Effector CD8-positive, alpha-beta T cell (primary cell): ENCODE results near the gene ERBB4.
"Not testable (repeated sequence)": the region's sequence is repeated elsewhere in the genome, so short reads cannot be mapped to it uniquely, and the experiment has no call there.

Experiments used
- DNase-seq: peaks from one replicate; lab custom pipeline; 2025; lab: John Stamatoyannopoulos, UW

Gene ERBB4

DNA sequence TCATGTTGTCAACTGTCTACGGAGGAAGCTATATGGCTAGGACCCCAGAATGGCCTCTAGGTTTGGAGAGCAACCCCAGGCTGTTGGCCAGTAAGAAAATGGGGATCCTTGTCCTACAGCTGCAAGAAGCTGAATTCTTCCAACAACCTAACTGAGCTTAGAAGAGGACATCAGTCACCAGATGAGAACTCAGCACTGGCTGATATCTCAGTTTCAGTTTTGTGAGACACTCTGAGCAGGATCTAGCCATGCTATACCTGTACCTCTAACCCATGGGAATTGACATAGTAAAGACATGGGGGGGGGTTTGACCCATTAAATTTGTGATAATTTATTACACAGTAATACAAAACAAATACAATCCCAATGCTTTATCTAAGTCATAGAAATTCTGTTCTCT, 312.5 kb downstream of the ERBB4 start:
- no peak for DNase-seq

DNA sequence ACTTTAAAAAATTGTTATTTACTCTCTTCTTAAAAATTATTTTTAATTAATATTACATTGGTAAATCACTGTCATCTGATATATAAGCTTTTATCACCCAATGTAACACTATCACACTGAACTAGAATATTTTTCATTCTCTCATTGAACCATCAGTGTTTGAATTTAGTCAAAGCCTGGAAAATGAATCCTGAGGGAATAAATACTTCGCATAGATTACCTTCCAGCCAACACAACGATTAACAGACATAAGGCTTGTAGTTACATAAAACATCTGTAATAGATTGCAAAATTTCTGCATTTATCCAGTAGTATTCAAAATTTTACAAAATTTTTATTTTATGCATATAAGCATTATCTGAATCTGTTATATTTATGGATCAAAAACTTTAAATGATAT, 314.9 kb downstream of the ERBB4 start:
- no peak for DNase-seq

DNA sequence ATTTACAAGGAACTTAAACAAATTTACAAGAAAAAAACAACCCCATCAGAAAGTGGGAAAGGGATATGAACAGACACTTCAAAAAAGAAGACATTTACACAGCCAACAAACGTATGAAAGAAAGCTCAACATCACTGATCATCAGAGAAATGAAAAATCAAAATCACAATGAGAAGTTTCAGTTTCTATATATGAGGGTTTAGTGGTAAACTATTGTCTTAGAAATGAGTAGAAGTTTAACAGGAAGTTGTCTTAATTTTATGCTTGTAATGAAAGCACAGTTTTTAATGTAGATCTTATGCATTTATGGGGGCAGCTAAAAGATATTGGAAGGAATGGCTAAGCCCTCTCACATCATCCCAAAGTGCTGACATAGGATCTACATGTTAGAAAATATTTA, 325.4 kb downstream of the ERBB4 start:
- no peak for DNase-seq

DNA sequence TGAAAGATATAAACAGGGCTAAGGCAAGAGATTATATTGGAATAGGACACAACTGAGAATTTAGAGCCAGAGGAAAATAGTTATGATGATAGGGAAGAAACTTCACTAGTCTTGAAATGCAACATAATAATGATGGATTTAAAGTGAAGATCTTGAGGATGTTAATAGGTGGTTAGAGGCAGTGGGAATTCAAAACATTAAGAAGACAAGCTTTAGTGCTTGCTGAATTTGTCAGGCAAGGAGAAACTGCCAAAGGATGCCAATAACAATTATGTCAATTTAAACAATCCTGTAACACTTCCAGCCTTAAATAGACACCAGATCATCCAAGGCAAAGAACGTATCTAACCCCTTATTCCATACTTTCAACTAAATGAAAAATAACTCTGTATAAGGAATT, 330.1 kb downstream of the ERBB4 start:
- DNase-seq = no peak

DNA sequence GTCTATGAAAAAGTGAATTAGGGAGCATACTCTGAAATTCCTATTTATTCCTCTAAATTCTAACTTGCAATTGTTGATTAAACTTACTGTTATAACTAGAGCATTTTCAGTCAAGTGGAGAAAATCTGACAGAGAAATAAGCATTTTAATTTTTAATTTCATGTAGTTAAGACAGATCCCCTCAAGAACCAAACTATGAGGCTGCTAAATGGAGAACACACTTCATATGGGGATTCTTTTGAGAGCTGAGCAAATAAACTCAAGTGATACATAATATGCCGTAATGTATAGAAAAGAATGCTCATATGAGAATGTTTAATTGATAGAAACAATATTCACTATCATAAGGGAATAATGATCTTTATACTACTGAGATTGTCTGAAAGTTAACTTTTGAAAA, 340.8 kb downstream of the ERBB4 start:
- DNase-seq = no peak

DNA sequence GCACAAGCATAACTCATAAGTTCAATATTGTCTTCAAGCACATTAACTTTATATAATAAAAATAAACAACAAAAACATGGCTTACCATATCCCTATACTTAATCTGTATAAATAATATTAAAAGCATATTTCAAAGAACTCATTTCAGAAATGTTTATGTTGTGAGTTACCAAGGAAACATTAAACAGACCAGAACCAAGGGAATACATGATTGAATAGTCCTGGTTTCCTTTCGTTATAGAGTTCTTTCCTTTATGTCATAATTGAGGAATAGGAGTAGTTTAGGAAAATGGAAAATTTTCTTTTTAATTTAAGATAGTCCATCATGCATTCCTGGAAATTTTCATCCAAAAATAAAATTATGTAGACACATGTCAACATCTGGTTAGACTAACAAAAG, 343.0 kb downstream of the ERBB4 start:
- DNase-seq = no peak

DNA sequence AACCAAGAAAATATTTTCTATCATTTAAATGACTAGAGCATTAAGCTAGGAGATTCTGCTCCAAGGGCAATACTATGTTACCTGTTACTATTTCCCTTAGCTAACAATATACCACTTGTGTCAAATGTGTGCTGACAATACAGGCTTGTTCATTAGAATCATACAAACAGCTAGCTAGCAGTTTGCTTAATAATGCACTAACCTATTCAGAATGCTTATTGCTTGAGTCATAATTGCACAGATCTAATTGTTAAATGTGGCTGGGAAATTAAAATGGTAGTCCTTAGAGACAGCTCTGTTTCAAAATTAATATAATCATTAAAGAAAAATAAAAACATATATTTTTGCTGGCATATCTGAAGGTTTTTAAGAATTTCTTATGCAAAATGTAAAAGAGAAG, 344.2 kb downstream of the ERBB4 start:
- DNase-seq = no peak

DNA sequence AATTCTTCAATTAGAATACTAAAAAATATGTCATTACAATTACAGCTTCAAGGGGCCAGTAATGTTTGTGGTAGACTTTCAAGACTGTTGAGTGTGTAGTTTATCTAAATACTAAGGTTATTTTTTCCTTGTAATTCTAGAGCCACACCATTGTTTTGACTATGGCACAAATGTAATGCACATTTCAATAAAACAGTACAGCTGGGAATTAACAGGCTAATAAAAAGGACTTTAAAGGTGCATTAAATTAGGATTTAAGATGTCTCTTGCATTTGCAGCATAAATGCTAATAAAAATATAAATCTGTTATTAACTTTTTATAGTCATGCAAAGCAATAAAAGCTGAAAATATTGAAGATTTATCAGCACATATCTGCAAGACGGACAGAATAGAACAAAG, 344.8 kb downstream of the ERBB4 start:
- no peak for DNase-seq

DNA sequence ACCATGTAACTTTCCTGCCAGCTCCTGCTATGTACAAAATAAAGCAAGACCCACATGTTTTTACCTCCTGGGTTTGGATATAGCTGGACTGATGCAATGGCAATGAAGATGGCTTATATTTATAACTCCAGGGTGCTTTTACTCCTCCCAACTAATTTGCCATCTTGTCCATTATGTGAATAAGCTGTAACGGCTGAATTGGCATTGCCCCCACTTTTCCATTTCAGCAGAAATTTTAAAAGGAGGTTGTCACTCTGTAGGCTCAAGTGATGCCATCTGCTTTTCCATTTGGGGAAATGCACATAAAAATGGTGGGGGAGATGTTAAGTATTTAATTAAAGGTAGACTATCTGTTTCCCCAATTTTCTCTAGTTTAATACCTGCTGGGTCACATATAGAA, 345.5 kb downstream of the ERBB4 start:
- no peak for DNase-seq

DNA sequence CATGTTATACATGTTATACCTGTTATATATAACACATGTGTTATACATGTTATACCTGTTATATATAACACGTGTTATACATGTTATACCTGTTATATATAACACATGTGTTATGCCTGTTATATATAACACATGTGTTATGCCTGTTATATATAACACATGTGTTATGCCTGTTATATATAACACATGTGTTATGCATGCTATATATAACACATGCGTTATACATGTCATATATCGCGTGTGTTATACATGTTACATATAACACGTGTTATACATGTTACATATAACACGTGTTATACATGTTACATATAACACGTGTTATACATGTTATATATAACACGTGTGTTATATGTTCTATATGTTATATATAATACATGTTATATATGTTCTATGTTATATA, 347.2 kb downstream of the ERBB4 start:
- DNase-seq = not testable (repeated sequence)

DNA sequence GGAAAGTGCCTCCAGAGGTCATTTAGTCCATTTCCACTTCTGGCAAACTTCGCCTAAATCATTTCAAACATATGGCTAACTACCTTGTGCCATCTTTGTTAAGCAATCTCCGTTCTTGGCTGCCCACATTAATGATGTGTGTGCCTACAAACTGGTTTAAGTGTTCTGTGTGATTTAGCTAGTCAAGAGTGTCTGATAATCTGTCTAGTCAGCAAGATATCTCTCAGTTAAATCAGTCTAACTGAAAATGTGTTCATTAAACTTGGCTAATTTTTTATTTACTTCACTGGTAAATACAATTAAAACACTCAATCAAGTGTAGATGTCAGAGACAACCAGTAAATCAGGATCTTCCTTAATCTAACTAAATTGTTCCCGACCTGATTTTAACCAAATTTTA, 352.4 kb downstream of the ERBB4 start:
- DNase-seq = no peak

DNA sequence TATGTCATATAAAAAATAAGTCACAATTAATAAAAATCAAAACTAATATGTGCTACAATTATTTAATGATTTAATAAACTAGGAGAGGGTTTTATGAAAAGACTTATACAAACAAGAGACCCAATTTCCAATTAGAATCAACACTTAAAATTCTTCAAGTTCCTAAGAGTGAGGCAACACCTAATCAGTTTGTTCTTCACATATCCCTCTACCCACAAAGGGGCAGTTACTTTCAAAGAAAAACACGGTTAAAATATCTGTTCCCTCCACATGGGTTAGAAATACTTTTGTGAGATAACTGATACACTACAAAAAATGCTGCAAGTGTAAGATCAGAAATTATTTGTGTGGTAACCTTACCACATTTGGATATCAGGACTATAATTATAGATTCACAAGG, 357.0 kb downstream of the ERBB4 start:
- no peak for DNase-seq

DNA sequence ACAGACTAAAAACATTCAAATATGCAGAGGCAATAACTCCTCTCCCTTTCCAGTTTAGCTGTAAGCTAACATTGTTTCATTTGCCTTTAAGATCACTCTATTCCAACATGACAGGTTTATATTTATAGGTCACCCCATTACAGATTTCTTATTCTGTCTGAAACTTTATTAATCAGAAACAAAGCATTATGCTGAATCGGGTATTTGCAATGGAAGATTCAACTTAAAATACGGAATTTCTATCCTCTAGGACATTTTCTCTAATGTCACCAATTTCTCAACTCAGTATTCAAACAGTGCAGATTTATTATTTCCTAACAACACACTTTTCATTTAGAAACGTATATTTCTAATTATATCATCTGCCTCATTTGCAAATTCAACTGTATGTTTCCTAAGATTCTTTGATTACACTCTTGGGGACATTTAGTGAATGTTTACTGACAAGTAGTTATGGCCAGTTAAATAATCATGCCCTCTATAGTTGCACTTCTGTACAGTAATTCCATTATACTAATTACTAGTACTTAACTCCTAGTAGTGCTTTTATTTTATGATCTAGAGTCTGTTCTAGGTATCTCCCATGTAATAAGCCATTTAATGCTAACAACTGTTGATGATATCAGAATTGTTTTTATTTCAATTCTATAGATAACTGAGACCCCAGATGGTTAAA, 358.1 kb downstream of the ERBB4 start:
- DNase-seq = no peak

DNA sequence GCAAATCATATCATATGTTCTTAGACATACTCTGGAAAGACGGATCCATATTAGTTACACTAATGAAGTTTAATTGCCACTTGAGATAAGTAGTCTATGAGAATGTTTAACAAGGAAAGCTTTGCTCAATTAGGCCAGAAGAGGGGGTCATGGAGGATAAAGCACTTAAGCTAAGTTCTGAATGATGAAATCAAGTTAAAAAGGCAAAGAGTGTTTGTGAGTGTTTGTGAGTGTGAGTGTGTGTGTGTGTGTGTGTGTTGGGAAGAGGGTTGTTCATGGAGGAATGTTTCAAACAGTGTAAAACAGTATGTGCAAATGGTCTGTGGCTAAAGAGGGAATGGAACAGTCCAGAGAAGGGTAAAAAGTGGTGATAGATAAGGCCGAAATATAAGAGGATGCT, 360.9 kb downstream of the ERBB4 start:
- DNase-seq = no peak

DNA sequence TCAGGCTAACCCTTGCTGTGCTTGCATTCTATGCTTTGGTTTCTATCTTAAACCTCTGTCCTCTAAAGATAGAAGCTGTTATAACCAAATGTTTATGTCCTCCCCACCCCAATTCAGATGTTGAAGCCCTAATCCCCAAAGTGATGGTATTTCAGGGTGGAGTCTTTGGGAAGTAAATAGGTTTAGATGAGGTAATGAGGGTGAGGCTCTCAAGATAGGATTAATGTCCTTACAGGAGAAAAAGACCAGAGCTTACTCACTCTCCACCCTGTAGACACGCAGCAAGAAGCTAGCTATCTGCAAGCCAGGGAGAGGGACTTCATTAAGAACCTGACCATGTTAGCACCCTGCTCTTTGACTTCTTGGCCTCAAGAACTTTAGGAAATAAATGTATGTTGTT, 362.5 kb downstream of the ERBB4 start:
- DNase-seq = no peak

DNA sequence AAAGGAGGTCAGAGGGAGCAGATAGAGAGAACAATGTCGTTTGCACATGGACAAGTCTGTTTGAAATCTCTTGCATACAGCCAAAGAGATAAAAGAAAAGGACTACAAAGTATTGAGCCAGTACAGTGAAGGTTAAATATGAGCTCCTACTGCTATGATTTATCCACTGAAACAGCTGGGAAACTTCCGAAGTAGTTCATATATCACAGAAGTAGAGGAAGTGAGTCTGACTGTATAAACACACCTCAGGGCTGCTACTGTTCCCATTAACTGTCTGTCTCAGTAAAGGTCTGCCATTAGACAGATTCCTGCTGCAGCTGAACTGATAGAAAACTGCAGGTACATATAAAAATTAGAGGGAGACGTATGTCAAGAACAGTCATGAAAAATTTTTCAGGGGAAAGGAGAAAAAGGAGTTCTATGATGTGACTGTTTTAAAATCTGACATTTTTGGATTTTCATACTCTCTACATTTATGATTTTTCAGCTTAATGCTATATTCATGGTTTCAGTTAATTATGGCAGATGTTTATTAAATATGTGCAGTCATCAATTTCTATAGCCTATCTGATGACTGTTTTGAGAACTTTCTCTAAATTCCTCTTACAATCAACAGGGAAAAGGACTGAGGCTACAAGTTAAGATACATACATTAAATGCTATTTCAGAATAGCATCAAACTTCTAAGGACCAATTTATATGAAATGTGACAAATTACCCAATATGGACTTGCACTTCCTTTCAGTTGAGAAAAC, 364.7 kb downstream of the ERBB4 start:
- no peak for DNase-seq

DNA sequence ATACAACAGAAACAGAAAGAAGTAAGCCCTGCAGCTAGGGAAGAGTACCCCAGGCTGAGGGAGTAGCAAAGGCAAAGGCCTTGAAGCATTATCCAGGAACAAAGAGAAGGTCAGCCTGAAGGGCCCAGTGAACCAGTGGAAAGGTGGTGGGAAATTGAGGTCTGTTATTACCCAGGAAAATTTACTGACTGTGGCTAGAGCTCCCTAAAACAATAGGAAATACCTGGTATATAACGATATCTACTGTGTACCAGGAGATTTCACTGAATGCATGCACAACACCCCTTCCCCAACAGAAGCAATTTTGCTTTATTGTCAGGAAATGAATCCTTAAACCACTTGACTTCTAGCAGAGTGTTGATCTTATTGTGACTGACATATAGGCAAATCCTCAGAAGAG, 365.3 kb downstream of the ERBB4 start:
- DNase-seq = no peak

DNA sequence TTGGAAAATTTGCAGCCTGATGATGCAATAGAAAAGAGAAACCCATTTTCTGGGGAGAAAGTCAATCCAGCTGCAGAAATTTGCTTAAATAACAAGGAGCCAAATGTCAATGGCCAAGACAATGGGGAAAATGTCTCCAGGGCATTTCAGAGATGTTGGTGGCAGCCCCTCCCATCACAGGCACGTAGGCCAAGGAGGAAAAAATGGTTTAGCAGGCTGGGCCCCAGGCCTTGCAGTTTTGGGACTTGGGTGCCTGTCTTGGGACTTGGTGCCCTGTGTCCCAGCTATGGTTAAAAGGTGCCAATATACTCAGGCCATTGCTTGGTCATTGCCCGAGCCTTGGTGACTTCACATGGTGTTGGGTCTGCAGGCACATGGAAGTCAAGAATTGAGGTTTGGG, 368.2 kb downstream of the ERBB4 start:
- no peak for DNase-seq

DNA sequence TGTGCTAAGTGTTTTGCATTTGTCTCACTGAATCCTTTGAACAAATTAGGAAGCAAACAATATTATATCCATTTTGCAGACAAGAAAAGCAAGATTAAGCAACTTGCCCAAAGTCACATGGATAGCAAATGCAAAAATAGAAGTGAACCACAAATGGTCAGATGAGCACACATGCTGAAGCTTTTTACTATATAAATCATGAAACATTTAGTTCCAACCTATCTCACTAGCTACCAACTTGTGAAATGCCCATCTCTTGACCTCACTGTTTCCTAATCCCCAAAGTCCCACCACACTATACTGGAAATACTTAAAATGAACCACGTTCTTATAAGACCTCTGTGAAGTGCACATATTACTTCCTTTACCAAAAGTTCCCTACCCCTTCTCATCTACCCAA, 380.5 kb downstream of the ERBB4 start:
- no peak for DNase-seq

DNA sequence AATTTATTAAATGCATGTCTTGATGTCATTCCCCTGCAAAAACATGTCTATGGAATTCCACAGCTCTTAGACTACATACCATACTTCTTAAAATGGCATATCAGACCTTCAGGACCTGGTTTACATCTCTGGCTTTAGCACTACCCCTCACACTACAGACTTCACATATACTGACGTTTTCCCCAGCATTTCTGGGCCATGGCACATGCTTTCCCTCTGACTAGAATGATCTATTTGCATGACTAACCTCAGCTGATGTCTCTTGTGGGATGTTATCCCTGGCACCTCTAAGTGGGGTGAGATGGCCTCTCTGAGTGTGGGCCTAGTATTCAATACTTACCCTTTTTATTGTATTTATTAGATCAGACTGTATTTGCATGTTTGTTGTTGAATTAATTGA, 381.6 kb downstream of the ERBB4 start:
- DNase-seq = no peak

DNA sequence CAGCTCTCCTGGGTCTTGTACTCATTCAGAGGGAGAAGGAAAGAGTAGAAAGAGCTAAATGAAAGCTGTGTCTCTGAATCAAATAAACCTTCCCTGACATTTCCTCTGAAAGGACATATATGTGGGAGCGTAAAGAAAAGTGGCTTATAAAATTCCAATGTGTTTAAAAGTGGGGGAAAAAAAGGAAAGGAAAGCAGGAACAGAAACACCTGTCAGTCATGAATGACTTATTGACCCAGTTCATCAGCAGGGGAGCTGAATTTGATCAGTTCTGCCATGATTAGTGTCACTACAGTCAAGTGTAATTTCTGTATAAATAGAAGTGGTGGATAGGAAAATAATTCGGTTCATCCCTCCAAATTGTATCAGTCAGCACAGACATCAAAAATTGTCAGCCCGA, 382.5 kb downstream of the ERBB4 start:
- no peak for DNase-seq

DNA sequence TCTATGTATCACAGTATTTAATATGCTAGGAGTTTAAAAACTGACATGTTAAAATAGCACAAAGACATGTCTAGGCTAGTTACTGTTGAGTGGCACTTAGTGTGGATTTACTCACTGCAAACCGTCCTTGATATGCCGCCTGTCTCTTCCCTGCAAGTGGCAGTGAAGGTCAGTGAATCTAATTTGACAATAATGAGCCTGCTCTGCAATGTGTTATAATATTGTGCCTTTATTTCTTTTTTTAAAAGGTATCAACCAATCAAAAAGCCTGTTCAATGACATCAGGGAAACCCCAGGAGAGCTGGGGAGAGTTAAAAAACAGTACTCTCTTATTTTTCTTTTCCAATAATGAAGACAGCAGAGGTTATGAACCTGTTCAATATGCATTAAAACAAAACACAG, 384.1 kb downstream of the ERBB4 start:
- no peak for DNase-seq

DNA sequence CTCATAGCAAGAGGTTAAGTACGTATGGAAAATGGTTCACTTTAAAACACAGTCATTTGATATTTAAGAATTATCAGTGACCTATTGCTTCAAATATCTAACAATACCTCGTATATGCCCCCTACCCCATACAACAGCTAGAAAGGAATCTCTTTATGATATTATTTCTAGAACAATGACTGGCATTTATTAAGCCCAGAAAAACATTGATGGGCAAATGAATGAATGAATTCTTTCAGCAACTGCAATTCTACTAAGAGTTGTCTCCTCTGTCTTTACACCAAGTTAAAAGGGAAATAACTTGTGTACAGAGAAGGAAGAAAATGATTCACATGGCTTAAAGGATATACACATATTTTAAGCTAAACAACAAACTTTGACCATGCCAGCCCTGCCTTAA, 384.7 kb downstream of the ERBB4 start:
- DNase-seq = no peak

DNA sequence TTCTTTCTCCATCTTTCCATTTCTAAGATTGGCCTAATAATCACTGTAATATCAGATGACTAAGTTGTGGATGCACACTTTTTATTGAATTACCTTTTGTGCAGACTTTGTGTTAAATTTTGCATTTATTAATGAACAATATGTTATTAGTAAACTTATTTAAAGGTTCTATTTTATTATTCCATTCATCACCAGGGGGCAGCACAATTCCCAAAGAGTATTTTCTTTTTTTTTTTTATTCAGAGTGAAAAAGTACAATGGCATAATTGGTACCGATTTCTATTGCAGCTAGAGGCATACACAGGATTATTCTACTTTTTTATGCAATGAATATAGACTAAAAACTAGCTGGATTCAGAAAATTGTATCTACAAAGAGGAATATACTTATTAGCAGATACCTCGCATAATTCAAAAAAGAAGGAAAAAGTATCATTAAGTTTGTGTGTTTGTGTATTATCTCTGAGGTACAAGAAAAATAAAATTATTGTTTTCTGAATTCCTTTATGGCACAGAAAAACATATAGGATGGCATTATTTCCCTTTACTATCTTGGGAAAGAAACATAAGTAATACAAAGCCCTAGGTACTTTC, 390.6 kb downstream of the ERBB4 start:
- no peak for DNase-seq
